NB4 (cell line): ENCODE results near the gene LRFN2.

ENCODE experiments used
- DNase-seq: peaks from one replicate; pipeline ENCODE4 v3.0.0; 2010; ENCODE audit warnings: low read depth
- H3K4me3 ChIP-seq: one replicate; pipeline ENCODE4 v1.5.1; 2011; ENCODE audit warnings: mild to moderate bottlenecking, low read depth, low read length, moderate library complexity
- CTCF ChIP-seq: IDR thresholded peaks from one replicate; pipeline ENCODE4 v1.5.1; 2012; ENCODE audit warnings: low read depth, low read length
- MAX ChIP-seq: IDR thresholded peaks from 2 replicates; pipeline ENCODE4 v1.6.1; 2011; ENCODE audit warnings: low read depth, low read length
- MYC ChIP-seq: IDR thresholded peaks from 2 replicates; pipeline ENCODE4 v1.6.1; 2011; ENCODE audit warnings: low read depth, low read length
- POLR2A ChIP-seq: IDR thresholded peaks from 2 replicates; pipeline ENCODE4 v1.6.1; 2011; ENCODE audit warnings: mild to moderate bottlenecking; ENCODE audit not compliant: insufficient read length; ENCODE audit errors: extremely low read depth

The LRFN2 gene

GRCh38 chr6:40409716-40410397 is 177.3 kb downstream of the LRFN2 start:
- H3K4me3 ChIP-seq, result no peak overlapping the region
- peak; percentile 18 for DNase-seq
- TF ChIP-seq MAX, result no peak
- no peak for TF ChIP-seq POLR2A
- no peak for TF ChIP-seq MYC
- TF ChIP-seq CTCF, result no peak

GRCh38 chr6:40408786-40409542 is 178.2 kb downstream of the LRFN2 start:
- TF ChIP-seq MAX, result no peak
- no peak for TF ChIP-seq POLR2A
- no peak for DNase-seq
- no peak overlapping the region for H3K4me3 ChIP-seq

GRCh38 chr6:40407239-40407638 is 179.9 kb downstream of the LRFN2 start:
- no peak overlapping the region for H3K4me3 ChIP-seq
- DNase-seq, result no peak
- TF ChIP-seq MYC (no peak), CTCF (no peak), POLR2A (no peak), MAX (no peak)

- H3K4me3 ChIP-seq, result no peak overlapping the region
- TF ChIP-seq MAX, result no peak
- no peak for TF ChIP-seq MYC
- TF ChIP-seq CTCF, result no peak
- DNase-seq, result no peak
Measured at GRCh38 chr6:40406175-40406574, 181.0 kb downstream of the LRFN2 start.

- DNase-seq, result no peak
- H3K4me3 ChIP-seq, result no peak overlapping the region
- TF ChIP-seq CTCF (no peak), MAX (no peak), POLR2A (no peak), MYC (no peak)
Measured at GRCh38 chr6:40400738-40401137, 186.4 kb downstream of the LRFN2 start.

- no peak overlapping the region for H3K4me3 ChIP-seq
- no peak for DNase-seq
- TF ChIP-seq CTCF (no peak), POLR2A (no peak), MAX (no peak), MYC (no peak)
Measured at GRCh38 chr6:40399888-40400457, 187.2 kb downstream of the LRFN2 start.
